ENCODE data around the gene NBPF9.
"Not testable (repeated sequence)": the region's sequence is repeated elsewhere in the genome, so short reads cannot be mapped to it uniquely, and the experiment has no call there.

DNA sequence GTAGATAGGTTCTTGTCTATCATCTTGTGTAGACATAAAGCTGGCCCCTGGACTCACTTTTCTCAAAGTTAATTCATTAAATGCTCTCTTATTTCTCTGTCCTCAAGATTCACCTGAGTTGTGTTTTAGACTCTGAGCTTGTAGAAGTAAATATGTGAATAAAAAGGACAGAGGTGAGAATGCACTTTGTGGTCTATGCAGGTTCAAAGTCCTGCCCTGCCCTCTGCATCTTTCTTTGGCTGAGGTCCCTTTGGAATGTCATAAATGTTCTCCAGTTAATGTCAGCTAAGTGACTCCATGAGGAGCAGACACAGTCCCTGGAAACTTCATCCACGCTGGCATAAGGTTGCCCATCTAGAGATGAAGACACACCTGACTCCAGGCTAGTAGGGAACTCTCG lies 7.0 kb upstream of the NBPF9 start:
- not testable (repeated sequence) for TF ChIP-seq POLR2A (IDR thresholded peaks at IDR 0.05; ENCODE audit: low read depth); EP300 (IDR thresholded peaks at IDR 0.05); POLR2AphosphoS5 (IDR thresholded peaks at IDR 0.05)
- TF ChIP-seq, protein P1, sequence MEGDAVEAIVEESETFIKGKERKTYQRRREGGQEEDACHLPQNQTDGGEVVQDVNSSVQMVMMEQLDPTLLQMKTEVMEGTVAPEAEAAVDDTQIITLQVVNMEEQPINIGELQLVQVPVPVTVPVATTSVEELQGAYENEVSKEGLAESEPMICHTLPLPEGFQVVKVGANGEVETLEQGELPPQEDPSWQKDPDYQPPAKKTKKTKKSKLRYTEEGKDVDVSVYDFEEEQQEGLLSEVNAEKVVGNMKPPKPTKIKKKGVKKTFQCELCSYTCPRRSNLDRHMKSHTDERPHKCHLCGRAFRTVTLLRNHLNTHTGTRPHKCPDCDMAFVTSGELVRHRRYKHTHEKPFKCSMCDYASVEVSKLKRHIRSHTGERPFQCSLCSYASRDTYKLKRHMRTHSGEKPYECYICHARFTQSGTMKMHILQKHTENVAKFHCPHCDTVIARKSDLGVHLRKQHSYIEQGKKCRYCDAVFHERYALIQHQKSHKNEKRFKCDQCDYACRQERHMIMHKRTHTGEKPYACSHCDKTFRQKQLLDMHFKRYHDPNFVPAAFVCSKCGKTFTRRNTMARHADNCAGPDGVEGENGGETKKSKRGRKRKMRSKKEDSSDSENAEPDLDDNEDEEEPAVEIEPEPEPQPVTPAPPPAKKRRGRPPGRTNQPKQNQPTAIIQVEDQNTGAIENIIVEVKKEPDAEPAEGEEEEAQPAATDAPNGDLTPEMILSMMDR (IDR thresholded peaks at IDR 0.05), result not testable (repeated sequence)

Measured in esophagus muscularis mucosa (tissue), 4 donors.